Suppressor macrophage treated with lipopolysaccharide for 4 hours (primary cell): ENCODE data around the gene SLC36A3.
"Not testable (repeated sequence)": the region's sequence is repeated elsewhere in the genome, so short reads cannot be mapped to it uniquely, and the experiment has no call there.

ENCODE experiments used
- DNase-seq: peaks from one replicate; pipeline ENCODE4 v3.0.0-alpha.2; 2020

Gene SLC36A3

DNA sequence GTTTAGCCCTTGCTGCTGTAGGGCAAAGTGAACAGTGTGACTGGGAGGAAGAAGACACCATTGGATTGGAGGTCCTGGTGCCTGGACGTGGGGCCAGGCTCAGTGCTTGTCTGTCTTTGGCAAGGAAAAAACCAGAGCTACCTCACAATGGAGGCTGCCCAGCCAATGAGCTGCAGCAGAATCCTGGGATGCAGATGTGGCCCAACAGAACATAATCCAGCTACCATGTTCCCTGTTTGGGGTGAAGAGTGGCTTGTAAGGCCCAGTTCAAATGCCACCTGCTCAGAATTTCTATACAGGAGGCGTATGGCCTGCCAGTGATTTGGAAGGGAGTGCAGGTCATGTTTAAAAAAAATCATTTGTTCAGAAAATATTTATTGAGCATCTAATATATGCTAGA lies at the start of gene SLC36A3:
TSS of gene SLC36A3 (minus strand) at position 101 of the 400 bp plus-strand sequence. CDS start 412 bp downstream, outside the sequence.
- no peak for DNase-seq

DNA sequence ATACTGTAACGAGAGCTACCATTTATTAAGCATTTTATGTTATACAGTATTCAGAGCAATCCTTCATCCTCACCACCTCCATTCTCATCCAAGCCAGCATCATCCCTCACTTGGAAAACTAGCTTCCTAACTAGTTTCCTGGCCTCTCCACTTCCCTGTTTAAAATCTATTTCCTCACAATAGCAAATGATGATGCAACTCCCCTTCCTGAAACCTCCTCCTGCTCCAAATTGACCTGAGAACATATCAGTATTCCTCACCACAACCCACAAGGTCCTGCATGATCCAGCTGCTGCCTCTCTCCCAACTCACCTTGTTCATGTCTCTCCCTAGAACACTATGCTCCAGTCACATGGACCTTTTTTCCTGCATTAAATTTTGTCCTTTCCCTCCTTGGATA lies 48.1 kb upstream of the SLC36A3 start:
- no peak for DNase-seq

DNA sequence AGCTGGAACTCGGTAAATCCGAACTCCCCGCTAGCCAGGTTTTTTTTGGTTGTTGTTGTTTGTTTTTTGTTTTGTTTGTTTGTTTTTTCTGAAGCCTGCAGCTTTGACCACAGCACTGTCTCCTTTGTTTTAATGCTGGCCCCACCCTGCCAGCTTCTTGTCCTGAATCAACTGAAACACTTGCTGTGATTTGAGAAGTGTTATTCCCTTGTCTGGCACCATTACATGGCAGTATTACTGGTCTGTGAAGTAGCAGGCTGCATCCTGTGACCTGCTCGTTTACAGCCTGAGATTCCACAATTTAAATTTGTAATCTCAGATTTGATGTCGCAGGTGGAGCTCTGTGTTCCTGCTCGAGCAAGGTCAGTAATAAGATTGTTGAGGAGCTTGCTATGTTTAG lies 45.2 kb upstream of the SLC36A3 start:
- no peak for DNase-seq

DNA sequence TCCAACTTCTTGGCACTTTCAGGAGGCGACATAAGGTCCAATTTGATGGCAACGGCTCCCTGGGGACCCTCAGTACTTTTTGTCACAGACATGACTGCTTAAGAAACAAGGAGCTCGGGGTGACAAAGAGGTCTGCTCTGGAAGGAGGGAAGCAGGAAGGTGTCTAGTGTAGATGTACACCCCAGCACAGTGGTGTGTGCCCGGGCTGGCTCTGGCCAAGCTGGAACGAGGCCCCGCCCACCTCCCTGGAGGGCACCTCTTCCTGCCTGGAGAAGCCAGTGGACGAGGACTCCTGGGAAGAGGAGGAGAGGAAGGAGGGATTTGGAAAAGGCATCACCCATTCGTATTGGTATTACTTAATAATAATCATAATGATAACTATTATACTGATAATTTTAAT lies 43.8 kb upstream of the SLC36A3 start, which contains the start of gene SLC36A2:
TSS of gene SLC36A2 (minus strand) at position 191 of the 400 bp plus-strand sequence. CDS start at position 92, 99 bp downstream.
- DNase-seq, result no peak

DNA sequence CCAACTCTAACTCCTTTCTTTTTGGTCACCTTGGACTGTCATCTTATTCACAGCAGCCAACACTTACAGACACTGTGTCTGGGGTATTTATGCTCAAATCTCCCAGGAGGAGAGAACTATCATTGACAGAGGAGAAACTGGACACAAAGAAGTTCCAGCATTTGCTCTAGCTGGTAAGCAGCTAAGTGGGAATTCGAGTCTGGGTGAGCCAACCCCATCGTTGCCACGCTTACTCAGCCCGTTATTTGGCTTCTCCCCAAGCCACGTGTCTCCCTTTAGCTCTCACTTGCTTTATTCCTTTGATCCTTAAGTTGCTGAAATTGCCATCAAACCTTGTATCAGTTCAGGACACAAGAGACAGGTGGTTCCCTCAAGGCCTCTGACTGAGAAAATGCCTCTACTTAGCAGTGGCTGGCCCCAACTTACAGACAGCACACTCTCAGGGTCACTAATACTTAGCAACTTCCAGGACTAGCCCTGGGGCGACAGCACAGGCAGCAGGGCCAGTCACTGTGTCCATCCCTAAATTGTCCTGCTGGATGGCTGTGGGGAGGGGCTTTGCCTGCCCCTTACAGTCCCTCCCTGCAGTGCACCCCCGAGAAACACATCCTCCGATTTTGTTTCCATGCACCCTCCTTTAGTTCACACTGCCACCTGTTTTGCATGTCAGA lies 42.4 kb upstream of the SLC36A3 start:
- no peak for DNase-seq

DNA sequence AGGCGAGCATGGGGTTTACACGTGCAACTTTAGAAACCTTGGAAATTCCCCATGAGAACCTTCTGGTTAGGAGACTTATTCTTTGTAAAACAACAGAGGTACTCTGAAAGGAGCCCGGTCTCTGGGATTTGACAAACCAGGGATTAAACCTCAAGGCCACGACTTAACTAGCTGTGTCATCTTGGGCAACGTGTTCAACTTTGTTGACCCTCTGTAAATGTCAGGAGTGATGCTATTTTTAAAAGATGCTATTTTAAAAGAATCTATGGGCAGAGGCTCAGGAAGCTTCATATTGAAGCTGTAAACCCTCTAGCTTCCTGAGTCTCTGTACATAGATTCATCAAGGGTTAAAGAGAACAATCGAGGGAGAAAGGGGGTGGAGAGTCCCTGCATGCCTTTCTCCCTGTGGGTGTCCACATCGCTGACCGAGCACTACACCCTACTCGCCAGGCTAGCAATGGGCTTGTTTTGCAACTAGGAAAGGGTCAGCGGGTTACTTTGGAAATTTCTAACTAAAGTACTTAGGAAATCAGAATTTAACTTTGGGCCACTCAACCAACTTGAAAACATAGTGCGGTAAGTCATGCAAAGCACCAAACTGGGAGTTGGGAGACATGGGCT lies 41.7 kb upstream of the SLC36A3 start:
- no peak for DNase-seq

DNA sequence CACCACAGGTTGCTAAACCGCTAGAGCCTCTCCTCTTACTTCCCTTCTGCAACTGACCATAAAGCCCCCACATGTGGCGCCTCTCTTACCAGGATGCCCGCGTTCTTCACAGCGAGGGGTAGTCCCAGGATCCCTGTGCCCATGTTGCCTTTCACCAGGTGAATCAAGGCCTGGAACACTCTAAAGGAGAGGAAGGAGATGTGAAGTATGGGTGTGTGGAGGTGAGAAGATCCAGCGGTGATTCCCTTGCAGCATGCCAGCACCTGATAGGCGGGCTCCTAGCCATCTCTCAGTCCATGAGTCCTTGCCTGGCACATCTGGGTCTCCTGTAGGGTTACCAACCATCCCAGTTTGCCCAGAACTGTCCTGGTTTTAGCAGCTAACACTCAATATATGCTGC lies 40.5 kb upstream of the SLC36A3 start:
- DNase-seq, result no peak

DNA sequence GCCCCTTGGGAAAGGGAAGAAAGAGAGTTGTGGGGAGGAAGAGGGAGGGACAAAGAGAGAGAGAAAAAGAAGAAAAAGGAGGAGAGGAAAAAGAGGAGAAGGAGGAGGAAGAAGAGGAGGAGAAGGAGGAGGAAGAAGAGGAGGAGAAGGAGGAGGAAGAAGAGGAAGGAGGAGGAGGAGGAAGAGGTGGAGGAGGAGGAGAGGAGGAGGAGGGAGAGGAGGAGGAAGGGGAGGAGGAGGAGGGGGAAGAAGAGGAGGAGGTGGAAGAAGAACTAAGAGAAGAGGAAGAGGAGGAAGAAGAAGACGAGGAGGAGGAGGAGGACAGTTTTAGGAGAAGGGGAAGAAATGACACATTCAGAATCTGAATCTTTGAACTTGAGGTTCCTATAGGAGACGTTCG lies 36.4 kb upstream of the SLC36A3 start:
- no peak for DNase-seq

DNA sequence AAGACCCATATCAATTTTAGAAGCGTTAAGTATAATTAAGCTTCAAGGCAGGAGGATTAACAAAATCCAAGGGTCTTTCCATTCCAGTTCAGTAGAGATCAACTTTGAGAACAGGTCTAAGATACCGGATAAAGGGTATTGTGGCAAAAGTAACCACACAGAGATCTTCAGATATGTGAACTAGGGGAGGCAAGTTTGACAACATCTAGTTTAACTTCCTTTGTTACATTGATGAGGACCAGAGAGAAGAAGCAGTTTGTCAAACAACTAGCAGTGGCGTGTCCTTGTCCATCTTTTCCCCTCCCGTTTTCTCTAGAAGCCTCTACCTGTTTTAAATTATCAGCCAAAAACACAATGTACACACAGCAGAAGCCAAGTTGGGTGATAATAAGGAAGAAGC lies 35.2 kb upstream of the SLC36A3 start:
- DNase-seq, result no peak

DNA sequence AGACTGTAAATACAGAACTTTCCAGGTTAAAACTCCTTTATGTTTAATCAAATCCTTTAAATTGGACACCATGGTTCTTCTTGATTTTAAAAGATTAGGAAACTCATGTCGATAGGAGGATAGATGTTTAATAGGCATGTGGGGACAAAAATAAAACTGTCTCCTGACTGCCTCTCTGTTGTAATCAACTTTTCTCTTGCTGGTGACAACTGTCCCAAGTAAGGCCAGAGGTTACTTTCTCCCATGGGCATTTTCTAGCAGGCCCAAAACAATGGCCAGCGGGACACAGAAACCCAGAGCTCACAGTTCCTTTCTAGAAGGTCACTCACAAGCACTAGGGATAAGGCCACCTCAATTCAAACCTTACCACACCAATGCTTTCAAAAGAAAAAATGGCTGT lies 29.3 kb upstream of the SLC36A3 start:
- DNase-seq, result no peak

DNA sequence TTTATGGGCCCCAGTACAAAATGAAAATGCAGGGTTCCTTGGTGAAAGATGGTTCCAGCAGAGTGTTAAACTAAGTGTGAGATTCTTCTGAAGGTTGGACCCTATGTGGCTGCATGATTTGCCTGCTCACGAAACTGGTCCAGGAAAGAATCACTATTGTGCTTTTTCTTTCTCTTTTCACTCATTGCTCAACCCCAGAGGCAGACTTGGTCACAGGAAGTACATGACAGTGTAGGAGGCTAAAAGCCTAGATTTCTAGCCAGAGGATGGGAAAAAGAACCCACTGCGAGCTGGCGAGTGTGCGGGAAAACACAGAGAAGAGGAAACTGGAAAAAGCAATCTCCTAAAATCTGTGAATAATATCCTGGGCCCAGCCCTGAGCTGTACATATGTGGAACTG lies 25.2 kb upstream of the SLC36A3 start:
- DNase-seq, result peak; percentile 79

DNA sequence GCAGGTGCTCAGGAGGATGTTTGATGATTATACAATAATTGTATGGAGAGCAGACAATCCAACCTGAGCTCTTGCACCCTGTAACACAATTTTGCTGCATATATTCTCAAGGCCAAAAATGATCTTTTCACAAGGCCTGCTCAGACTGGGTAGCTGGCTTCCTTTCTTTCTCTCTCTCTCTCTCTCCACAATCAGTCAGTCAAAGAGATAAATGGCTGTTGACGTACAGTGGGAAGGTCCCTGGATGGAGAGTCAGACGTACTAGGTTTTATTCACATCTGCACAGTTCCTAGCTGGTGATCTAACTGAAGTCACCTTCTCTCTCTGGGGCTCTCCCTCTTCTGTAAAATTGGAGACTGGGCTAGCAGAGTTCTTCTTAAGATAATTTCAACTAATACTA lies 24.0 kb upstream of the SLC36A3 start:
- no peak for DNase-seq

DNA sequence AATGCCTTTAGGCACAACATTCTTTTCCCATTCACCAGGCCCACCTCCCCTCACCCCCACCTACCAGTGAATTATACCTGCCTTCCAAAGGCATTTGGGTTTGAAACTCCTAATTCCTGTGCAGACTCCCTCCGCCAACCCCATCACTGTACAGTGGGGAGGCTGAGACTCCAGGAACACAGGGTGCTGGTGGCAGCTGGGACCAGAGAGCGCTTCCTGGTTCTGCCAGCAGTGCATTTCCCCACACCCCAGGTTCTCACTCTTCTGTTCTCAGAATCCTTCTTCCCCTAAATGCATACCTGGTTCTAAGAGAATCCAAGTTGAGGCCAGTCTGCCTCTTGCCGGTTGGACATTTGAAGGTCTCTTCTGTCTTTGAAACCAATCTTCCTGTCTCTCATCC lies 22.7 kb upstream of the SLC36A3 start:
- DNase-seq, result no peak

DNA sequence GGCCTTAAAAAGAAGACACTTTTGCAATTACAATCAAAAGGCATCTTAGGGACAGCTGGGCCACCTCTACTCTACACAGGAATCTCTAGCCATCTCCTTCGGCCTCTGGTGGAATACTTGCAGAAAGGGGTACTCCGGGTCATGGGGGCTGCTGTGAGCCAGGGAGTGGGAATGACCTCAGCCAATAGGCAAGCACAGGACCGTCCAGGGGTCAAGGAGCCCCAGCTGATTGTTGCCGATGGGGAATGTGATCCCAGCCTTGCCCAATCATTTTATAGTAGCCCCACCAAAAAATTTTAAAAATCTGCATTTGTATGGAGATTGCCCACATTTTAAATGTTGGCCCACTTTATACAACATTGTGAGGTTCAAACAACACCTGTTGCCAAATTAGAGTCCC lies 16.9 kb upstream of the SLC36A3 start:
- DNase-seq, result no peak

DNA sequence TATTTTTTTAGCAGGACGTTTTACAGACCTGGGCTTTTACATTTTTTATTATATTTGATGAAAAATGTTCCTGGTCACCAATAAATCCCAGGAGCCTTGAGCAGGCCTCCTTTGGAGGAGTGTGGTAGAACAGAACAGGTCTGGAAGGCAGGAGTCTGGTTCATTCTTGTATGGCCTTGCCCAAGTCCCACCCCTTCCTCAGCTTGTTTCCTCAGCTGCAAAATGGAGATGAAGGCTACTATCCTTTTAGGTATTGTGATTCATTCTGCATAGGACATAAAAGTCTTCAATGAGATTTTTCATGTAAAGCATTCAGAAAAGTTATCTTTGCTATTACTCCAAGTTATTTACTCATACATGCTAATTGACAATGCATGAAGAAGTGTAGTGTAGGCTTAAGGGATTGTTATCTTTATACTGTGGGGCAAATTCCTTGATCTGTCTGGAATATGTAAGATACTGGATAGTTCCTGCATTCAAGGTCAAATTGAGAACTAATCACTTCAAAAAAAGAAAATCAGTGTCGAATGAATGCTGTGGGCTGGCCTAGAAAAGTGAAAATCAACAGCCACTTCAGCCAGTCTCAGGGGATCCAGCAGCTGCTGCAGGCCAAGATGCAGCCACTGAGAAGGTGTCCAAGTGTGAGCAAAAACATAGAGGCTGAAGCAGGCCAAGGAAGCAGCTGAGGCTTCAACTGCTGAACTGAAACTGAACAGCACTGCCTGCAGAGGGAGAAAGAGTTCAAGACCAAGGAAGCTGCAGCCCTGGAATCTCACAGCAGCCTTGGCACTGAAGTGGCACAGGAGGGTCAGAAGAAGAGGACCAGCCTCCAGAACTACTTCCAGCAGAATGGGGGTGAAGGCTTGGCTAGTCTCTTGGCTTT lies 15.5 kb upstream of the SLC36A3 start:
- DNase-seq, result no peak

DNA sequence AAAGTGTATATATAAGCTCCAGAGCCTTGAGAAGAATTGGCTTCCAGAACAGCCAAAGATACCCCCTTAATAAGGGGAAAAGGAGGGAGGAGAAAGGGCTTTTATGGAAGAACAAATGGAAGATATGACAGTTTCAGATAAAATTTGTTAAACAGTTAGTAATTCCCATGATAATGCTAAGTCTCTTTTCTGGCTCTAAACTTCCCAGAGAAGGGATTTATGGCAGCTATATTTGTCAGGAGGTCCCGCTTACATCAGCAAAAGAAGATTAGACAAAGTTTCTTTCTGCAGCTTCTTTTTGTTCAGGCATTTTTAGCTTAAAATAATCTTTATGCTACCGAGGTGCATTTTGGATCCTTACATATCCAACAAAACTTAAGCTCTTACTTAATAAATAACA lies 14.3 kb upstream of the SLC36A3 start:
- no peak for DNase-seq

DNA sequence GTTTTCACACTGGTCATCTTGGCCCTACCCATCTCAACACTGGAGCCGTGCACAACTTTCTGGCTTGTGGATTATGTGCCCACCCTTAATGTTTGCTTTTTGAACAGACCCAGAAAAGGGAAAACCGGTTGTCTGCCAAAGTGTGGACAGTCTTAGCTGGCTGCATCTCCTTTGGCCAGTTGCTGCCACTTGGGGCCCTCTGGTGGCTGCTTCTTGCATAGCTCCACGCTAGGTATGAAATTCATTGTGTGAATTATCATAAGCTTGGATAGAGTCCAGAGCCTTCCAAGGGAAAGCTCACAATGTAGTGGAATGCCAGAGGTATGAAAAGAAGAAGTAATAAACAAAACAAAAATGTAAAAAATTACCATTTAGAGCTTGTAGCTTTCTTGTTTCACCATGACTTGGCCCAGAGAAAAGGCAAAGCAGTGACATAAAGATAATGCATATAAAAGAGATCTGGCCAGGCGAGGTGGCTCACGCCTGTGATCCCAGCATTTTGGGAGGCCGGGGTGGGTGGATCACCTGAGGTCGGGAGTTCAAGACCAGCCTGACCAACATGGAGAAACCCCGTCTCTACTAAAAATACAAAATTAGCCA lies 12.5 kb upstream of the SLC36A3 start:
- DNase-seq, result peak; percentile 84

DNA sequence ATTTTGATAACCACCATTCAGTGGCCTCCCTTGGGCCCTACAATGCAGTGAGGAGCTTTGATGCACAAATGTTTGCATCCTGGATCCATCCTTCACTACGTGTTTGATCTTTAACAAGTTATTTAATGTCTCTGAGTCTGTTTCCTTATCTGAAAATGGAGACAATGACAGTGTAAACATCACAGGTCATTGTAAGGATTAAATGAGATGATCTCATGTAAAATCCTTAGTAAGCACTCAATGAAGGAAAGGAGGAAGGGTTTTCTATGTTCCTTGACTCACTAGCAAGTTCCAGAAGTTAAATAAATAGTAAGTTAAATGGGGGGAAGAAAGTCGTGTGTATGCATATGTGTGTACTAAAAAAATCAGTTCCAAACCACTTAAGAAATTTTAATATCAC lies 9.8 kb upstream of the SLC36A3 start:
- no peak for DNase-seq

DNA sequence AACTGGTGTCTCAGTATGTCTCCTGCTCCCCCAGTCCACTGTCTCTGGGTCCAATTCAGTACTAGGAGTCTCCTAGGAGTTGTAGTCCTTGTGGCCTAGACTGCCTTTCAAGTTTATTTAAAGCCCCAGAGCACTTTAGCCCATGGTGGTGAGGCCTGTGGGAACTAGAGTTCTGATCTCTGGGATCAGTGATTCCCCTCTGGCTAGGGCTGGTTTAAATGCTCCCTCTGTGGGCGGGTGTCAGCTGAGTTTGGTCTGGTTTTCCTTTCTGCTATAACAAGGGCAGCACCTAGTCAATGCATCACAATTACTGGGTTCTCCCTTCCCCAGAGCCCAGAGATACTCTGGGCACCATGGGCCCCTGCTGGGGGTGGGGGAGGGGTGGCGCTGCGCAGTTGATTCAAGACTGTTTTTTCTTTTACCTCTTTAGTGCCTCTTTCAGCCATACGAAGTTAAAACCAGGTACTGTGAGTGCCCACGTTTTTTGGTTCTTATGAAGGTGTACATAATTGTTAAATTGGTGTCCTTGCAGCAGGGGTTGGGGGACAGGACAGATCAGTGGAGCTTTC lies 9.3 kb upstream of the SLC36A3 start:
- peak; percentile 18 for DNase-seq

DNA sequence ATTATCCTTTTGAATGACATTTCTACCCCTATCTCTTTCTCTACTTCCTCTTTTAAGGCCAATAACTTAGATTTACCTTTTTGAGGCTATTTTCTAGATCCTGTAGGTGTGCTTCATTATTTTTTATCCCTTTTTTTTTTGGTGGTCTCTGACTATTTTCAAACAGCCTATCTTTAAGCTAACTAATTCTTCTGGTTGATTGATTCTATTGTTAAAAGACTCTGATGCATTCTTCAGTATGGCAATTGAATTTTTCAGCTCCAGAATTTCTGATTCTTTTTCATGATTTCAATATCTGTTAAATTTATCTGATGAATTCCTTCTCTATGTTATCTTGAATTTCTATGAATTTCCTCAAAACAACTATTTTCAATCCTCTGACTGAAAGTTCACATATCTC lies 7.4 kb upstream of the SLC36A3 start:
- DNase-seq, result no peak

DNA sequence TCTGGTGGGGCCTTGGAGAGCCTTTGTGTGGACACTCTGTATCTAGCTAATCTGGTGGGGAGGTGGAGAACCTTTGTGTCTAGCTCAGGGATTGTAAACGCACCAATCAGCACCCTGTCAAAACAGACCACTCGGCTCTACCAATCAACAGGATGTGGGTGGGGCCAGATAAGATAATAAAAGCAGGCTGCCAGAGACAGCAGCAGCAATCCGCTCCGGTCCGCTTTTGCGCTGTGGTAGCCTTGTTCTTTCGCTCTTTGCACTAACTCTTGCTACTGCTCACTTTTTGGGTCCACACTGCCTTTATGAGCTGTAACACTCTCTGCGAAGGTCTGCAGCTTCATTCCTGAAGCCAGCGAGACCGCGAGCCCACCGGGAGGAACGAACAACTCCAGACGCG lies 6.3 kb upstream of the SLC36A3 start:
- DNase-seq, result not testable (repeated sequence)

DNA sequence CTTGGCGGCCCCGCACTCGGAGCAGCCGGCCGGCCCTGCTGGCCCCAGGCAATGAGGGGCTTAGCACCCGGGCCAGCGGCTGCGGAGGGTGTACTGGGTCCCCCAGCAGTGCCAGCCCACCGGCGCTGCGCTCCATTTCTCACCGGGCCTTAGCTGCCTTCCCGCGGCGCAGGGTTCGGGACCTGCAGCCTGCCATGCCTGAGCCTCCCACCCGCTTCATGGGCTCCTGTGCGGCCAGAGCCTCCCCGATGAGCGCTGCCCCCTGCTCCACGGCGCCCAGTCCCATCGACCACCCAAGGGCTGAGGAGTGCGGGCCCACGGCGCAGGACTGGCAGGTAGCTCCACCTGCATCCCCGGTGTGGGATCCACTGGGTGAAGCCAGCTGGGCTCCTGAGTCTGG lies 5.7 kb upstream of the SLC36A3 start:
- not testable (repeated sequence) for DNase-seq
